Stimulated activated CD8-positive, alpha-beta memory T cell treated with anti-CD3 and anti-CD28 coated beads, Interleukin-4, amount 100 ng/mL, for 4 hours (primary cell): ENCODE data around the gene ACP4.

Experiments used
- DNase-seq, 2 donors: peaks; one replicate each; pipeline ENCODE4 v3.0.0-alpha.2; 2020; ENCODE audit warnings: low read depth in 2 of 2, low spot score in 1 of 2

The ACP4 gene

GRCh38 chr19:50820549-50821247 lies 30.5 kb downstream of the ACP4 start:
- no peak for DNase-seq

- no peak for DNase-seq
These were observed 31.0 kb downstream of the ACP4 start for GRCh38 chr19:50821248-50821612.

GRCh38 chr19:50821622-50822021 lies 31.4 kb downstream of the ACP4 start:
- no peak for DNase-seq

- no peak for DNase-seq
These were observed 32.5 kb downstream of the ACP4 start for GRCh38 chr19:50822661-50823208.

- DNase-seq = no peak
These were observed 33.3 kb downstream of the ACP4 start, which contains the start of gene KLK1 for GRCh38 chr19:50823389-50824042. KLK1 (minus strand) TSS chr19:50823787; CDS start chr19:50823748, 39 bp downstream.

GRCh38 chr19:50826492-50827240 lies 36.5 kb downstream of the ACP4 start:
- no peak for DNase-seq

- no peak for DNase-seq
These were observed 37.3 kb downstream of the ACP4 start for GRCh38 chr19:50827476-50827875.

- no peak for DNase-seq
These were observed 39.6 kb downstream of the ACP4 start for GRCh38 chr19:50829801-50830200.

- no peak for DNase-seq
These were observed 40.2 kb downstream of the ACP4 start for GRCh38 chr19:50830266-50831025.

- DNase-seq = no peak
These were observed 40.8 kb downstream of the ACP4 start for GRCh38 chr19:50831026-50831396.

GRCh38 chr19:50832666-50833065 lies 42.5 kb downstream of the ACP4 start:
- no peak for DNase-seq

- no peak for DNase-seq
These were observed 43.0 kb downstream of the ACP4 start, which contains the start of gene KLK15 for GRCh38 chr19:50833117-50833801. KLK15 (minus strand) TSS chr19:50833574; CDS start chr19:50831492, 2,082 bp downstream.

- no peak for DNase-seq
These were observed 43.6 kb downstream of the ACP4 start for GRCh38 chr19:50833802-50834167.

- DNase-seq = no peak
These were observed 45.0 kb downstream of the ACP4 start for GRCh38 chr19:50835103-50835784.

- peak in 1 of 2 donors; percentile 34 for DNase-seq
These were observed 45.7 kb downstream of the ACP4 start for GRCh38 chr19:50835785-50836542.

- DNase-seq = no peak
These were observed 46.5 kb downstream of the ACP4 start for GRCh38 chr19:50836543-50837195.

- no peak for DNase-seq
These were observed 47.1 kb downstream of the ACP4 start for GRCh38 chr19:50837300-50837699.

GRCh38 chr19:50838239-50838638 lies 48.0 kb downstream of the ACP4 start:
- DNase-seq = no peak
